Muscle layer of colon (tissue), 2 donors: Measurements from ENCODE around the gene COMT.
"Not testable (repeated sequence)": the region's sequence is repeated elsewhere in the genome, so short reads cannot be mapped to it uniquely, and the experiment has no call there.

ENCODE experiments used
- H3K27ac ChIP-seq: one replicate; pipeline ENCODE4 v1.7.0; 2013; ENCODE audit warnings: low read depth, mild to moderate bottlenecking, low read length, moderate library complexity
- H3K27me3 ChIP-seq, 2 donors: one replicate each; pipeline ENCODE4 v1.7.0; 2013; ENCODE audit warnings: low read length in 2 of 2, mild to moderate bottlenecking in 2 of 2; ENCODE audit not compliant: insufficient read depth in 2 of 2, control insufficient read depth in 1 of 2
- H3K36me3 ChIP-seq: one replicate; pipeline ENCODE4 v1.7.0; 2013; ENCODE audit warnings: mild to moderate bottlenecking, low read length; ENCODE audit not compliant: insufficient read depth
- H3K4me1 ChIP-seq: one replicate; pipeline ENCODE4 v1.7.0; 2013; ENCODE audit warnings: mild to moderate bottlenecking, low read length; ENCODE audit not compliant: insufficient read depth
- H3K4me3 ChIP-seq, 2 donors: one replicate each; pipeline ENCODE4 v1.7.0; 2013; ENCODE audit warnings: low read length in 2 of 2, low read depth in 1 of 2, mild to moderate bottlenecking in 1 of 2, moderate library complexity in 1 of 2
- H3K9ac ChIP-seq: one replicate; pipeline ENCODE4 v1.7.0; 2013; ENCODE audit warnings: low read length
- H3K9me3 ChIP-seq: one replicate; pipeline ENCODE4 v1.7.0; 2013; ENCODE audit warnings: mild to moderate bottlenecking, low read length
- donor health status: abdominal sarcoma.
- donor health status: Adenocarcinoma of cecum.

The COMT gene

DNA sequence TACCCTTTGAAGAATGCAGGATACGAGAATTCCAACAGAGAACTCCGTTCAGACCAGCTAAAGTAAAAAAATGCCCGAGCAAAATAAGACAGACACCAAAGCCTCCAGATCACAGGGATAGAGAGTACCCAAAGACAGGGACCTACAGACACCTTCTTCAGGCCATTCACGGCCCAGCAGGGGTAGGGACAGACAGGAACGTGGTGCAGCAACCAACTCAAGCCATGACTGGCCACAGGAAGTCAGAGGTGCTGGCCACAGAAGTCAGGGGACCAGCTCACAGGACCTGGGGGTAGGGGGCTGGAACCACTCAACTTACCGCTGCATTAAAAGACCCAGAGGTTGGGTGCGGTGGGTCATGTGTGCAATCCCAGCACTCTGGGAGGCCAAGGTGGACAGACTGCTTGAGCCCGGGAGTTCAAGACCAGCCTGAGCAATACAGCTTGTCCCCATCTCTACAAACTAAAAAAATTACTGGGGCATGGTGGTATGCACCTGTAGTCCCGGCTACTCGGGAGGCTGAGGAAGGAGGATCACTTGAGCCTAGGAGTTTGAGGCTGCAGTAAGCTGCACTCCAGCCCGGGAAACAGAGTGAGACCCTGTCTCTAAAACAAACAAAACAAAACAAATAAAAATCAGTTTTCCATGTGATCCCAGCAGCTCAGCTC lies 39.9 kb upstream of the COMT start:
- Histone ChIP-seq H3K4me1 (no peaks in the 10 kb centered on the region), H3K27me3 (no peaks in the 10 kb centered on the region), H3K9me3 (no peaks in the 10 kb centered on the region), H3K36me3 (peaks cover 19% of the 10 kb centered on the region), H3K27ac (no peak overlapping the region), H3K4me3 (no peak overlapping the region), H3K9ac (no peak overlapping the region)

GRCh38 chr22:19902245-19902715 lies 39.3 kb upstream of the COMT start:
- H3K4me3 ChIP-seq = no peak overlapping the region
- H3K27me3 ChIP-seq = no peaks in the 10 kb centered on the region
- H3K9me3 ChIP-seq = no peaks in the 10 kb centered on the region
- H3K4me1 ChIP-seq = no peaks in the 10 kb centered on the region
- H3K36me3 ChIP-seq = peaks cover 13% of the 10 kb centered on the region
- H3K27ac ChIP-seq = no peak overlapping the region
- H3K9ac ChIP-seq = no peak overlapping the region

DNA sequence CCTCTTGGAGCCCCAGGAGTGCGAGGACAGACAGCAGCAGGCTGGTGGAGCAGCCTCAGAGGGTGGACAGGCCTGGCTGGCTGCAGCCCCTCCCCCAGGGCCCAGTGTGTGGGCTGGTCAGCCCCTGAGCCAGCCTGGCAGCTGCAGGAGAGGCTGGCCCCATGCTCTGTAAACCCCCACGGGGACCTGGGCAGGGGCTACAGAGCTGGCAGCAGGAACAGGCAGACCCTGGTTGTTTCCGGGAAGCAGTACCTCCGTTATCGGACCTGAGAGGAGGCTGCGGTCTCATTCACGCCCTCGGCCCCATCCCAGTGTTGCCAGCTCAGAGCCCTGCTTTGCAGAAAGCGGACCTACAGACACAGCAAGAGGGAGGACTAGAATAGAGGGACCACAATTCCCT lies 38.5 kb upstream of the COMT start:
- Histone ChIP-seq H3K27me3 (no peaks in the 10 kb centered on the region), H3K9me3 (no peaks in the 10 kb centered on the region), H3K36me3 (peaks cover 6% of the 10 kb centered on the region), H3K9ac (no peak overlapping the region), H3K4me1 (no peaks in the 10 kb centered on the region), H3K4me3 (no peak overlapping the region), H3K27ac (no peak overlapping the region)

DNA sequence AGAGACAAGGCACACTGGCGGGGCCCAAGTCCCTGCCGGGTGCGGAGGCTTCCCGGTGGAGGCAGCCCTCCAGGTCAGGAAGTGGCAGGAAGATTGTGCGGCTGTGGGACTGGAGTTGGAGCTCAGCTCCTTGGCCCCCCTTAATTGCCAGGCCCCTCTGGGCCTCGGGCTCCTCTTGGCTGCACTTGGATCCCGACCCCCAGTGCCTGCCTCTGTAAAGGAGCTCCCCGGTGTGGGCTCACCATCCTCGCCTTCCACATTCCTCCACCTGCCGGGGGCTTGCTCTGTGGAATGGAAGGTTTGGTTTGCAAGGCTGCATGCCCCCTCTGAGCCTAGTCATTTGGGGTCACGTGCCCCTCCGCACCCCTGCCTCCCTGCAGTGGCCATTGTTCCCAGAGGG lies 38.1 kb upstream of the COMT start:
- Histone ChIP-seq H3K4me1 (no peaks in the 10 kb centered on the region), H3K9ac (no peak overlapping the region), H3K27ac (no peak overlapping the region), H3K36me3 (peaks cover 8% of the 10 kb centered on the region), H3K9me3 (no peaks in the 10 kb centered on the region), H3K4me3 (no peak overlapping the region), H3K27me3 (no peaks in the 10 kb centered on the region)

DNA sequence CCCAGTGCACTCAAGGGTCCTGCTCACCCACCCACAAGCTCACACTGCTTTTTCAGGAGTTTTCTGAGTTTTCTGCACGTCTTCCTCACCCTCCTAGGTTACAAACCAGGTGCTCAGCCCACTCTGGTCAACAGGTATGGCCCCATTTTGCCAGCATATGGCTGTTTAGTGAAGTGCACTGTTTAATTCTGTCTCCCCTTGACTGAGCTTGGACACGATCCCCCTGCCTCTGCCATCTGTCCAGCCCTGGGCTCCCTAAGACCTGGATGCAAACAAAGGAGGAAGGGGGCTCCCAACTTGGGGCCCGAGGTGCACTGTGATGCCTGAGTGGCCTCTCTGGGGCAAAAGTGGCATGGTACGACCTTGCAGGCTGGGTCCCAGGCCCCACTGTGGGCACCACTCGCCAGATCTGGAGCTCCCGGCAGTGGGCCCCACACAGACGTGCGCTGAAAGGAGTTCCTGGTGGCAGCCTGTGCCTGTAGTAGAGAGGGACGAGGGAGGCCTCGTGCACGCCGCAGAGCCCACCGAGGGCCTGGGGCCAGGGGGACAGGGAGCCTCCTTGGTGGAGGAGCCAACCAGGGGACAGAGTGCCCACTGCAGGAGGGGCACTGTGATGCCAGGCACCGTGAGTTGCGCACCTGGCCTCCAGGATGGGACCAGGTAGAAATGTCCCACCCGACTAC lies 37.3 kb upstream of the COMT start:
- peaks cover 11% of the 10 kb centered on the region for H3K36me3 ChIP-seq

DNA sequence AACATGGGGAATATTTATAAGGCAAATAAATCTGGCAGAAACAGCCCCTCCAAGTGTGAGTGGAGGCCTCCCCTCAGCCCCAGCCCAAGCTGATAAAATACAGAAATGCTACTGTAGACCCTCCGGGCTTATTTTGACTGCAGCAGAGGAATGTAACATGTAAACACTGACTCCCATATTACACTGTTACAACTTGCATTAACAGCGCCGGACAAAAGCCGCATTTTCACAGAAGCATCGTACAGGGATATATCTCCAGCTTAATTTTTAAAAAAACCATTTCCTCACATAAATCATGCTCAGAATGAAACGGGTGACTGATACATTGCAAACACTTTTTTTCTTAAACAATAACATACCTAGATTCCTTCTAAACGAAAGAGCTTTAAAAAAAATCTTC lies 36.6 kb upstream of the COMT start:
- Histone ChIP-seq H3K4me1 (no peaks in the 10 kb centered on the region), H3K4me3 (no peak overlapping the region), H3K27me3 (no peaks in the 10 kb centered on the region), H3K36me3 (peaks cover 7% of the 10 kb centered on the region), H3K9me3 (no peaks in the 10 kb centered on the region), H3K27ac (no peak overlapping the region), H3K9ac (no peak overlapping the region)

More for the DNA sequence above, 37.3 kb upstream of the COMT start:
- Histone ChIP-seq H3K4me1 (no peaks in the 10 kb centered on the region), H3K27ac (no peak overlapping the region), H3K4me3 (no peak overlapping the region), H3K9ac (no peak overlapping the region), H3K27me3 (no peaks in the 10 kb centered on the region), H3K9me3 (no peaks in the 10 kb centered on the region)

- H3K9me3 ChIP-seq = no peaks in the 10 kb centered on the region
- H3K9ac ChIP-seq = no peak overlapping the region
- no peaks in the 10 kb centered on the region for H3K27me3 ChIP-seq
- peaks cover 7% of the 10 kb centered on the region for H3K36me3 ChIP-seq
- H3K4me3 ChIP-seq = no peak overlapping the region
- H3K4me1 ChIP-seq = no peaks in the 10 kb centered on the region
- H3K27ac ChIP-seq = no peak overlapping the region
Measured at GRCh38 chr22:19905347-19906276, 36.0 kb upstream of the COMT start.

DNA sequence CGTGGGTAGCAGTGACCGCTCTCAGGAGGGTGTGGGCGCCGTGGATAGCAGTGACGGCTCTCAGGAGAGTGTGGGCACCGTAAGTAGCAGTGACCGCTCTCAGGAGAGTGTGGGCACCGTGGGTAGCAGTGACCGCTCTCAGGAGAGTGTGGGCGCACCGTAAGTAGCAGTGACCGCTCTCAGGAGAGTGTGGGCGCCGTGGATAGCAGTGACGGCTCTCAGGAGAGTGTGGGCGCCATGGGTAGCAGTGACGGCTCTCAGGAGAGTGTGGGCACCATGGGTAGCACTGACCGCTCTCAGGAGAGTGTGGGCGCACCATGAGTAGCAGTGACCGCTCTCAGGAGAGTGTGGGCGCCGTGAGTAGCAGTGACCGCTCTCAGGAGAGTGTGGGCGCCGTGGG lies 34.7 kb upstream of the COMT start:
- H3K36me3 ChIP-seq, H3K27ac ChIP-seq, H3K4me3 ChIP-seq: not testable (repeated sequence)

DNA sequence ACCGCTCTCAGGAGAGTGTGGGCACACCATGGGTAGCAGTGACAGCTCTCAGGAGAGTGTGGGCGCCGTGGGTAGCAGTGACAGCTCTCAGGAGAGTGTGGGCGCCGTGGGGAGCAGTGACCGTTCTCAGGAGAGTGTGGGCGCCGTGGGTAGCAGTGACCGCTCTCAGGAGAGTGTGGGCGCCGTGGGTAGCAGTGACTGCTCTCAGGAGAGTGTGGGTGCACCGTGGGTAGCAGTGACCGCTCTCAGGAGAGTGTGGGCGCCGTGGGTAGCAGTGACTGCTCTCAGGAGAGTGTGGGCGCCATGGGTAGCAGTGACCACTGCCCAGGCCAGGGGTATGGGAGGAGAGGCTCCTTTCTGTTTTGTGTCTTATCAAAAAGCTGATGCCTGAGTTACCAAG lies 33.7 kb upstream of the COMT start:
- not testable (repeated sequence) for H3K36me3 ChIP-seq, H3K4me1 ChIP-seq, H3K4me3 ChIP-seq, H3K9me3 ChIP-seq, H3K27ac ChIP-seq, H3K9ac ChIP-seq, H3K27me3 ChIP-seq

More for the DNA sequence above, 34.7 kb upstream of the COMT start:
- not testable (repeated sequence) for H3K4me1 ChIP-seq, H3K9me3 ChIP-seq, H3K9ac ChIP-seq, H3K27me3 ChIP-seq

DNA sequence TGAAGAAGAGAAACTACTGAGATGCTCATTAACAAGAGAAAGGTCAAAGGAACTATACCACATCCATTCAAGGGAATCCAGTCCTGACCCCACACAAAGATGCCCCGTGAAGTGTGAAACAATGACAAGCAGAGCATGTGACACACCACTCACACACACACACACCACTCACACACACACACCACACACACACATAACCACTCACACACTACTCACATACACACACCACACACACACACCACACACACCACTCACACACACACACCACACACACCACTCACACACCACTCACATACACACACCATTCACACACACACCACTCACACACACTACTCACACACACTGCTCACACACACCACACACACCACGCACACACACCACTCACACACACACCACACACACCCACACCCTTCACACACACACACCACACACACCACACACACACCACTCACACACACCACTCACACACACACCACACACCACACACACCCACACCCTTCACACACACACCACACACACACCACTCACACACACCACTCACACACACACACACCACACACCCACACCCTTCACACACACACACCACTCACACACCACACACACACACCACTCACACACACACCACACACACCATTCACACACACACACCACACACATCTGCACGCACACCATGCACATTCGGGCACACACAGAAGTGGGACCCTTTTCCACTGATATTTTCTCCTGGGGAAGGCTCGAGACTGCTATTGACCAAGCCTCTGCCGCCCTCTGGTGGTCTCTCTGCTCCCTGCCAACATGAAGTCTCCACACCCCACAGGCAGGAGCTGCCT lies 32.0 kb upstream of the COMT start:
- Histone ChIP-seq H3K4me1 (no peaks in the 10 kb centered on the region), H3K9ac (no peak overlapping the region), H3K9me3 (no peaks in the 10 kb centered on the region), H3K27ac (no peak overlapping the region), H3K27me3 (no peaks in the 10 kb centered on the region), H3K36me3 (peaks cover 22% of the 10 kb centered on the region), H3K4me3 (no peak overlapping the region)
